Neural cell (in vitro differentiated cells): Measurements from ENCODE around the gene RUSC1. TPM values are rescaled to one million over a fixed set of nuclear protein-coding genes. Genes with fewer than 3 reads are reported as not detected.

Source experiments
- H2AFZ ChIP-seq: fragments of 200-600, 300-800 bp; sonication (generic), shearing (Covaris generic); 2 replicates; pipeline ENCODE4 v1.6.0; 2014; ENCODE audit warnings: low read depth, mild to moderate bottlenecking, antibody characterized with exemption, low read length, moderate library complexity
- H3F3A ChIP-seq: fragments of 200-600 bp; shearing (Covaris generic); 2 replicates; pipeline ENCODE4 v1.6.1; 2016; ENCODE audit warnings: mild to moderate bottlenecking, moderate library complexity, mixed read lengths, antibody characterized with exemption, low read length; ENCODE audit not compliant: insufficient read depth, poor library complexity, severe bottlenecking
- H3K27ac ChIP-seq: fragments of 200-600, 300-800 bp; sonication (generic), shearing (Covaris generic); 2 replicates; pipeline ENCODE4 v1.5.1; 2014; ENCODE audit warnings: mild to moderate bottlenecking, low read length, moderate library complexity
- H3K27me3 ChIP-seq: fragments of 300-800, 200-600 bp; sonication (generic), shearing (Covaris generic); 2 replicates; pipeline ENCODE4 v1.6.0; 2014; ENCODE audit warnings: mild to moderate bottlenecking, low read depth, low read length, moderate library complexity; ENCODE audit not compliant: insufficient read depth
- H3K36me3 ChIP-seq: fragments of 300-800, 200-600 bp; sonication (generic), shearing (Covaris generic); 2 replicates; pipeline ENCODE4 v1.5.1; 2014; ENCODE audit warnings: mild to moderate bottlenecking, antibody characterized with exemption, low read length, moderate library complexity; ENCODE audit not compliant: insufficient read depth
- H3K4me2 ChIP-seq: fragments of 300-800, 200-600 bp; sonication (generic), shearing (Covaris generic); 2 replicates; pipeline ENCODE4 v1.6.0; 2014; ENCODE audit warnings: mild to moderate bottlenecking, low read length
- H3K4me3 ChIP-seq: fragments of 300-800, 200-600 bp; sonication (generic), shearing (Covaris generic); 2 replicates; pipeline ENCODE4 v1.5.1; 2014; ENCODE audit warnings: mild to moderate bottlenecking, low read length, moderate library complexity
- H3K79me2 ChIP-seq: fragments of 200-600 bp; shearing (Covaris generic); replicated peaks from 2 replicates; pipeline ENCODE4 v1.6.0; 2014; ENCODE audit warnings: mild to moderate bottlenecking, low read length, moderate library complexity; ENCODE audit not compliant: insufficient read depth
- H3K9ac ChIP-seq: fragments of 300-800, 200-600 bp; sonication (generic), shearing (Covaris generic); 2 replicates; pipeline ENCODE4 v1.6.1; 2016; ENCODE audit warnings: mild to moderate bottlenecking, low read length, mixed read lengths
- H3K9me2 ChIP-seq: fragments of 200-600 bp; shearing (Covaris generic); 2 replicates; pipeline ENCODE4 v1.6.1; 2016; ENCODE audit warnings: mild to moderate bottlenecking, low read length, mixed read lengths; ENCODE audit not compliant: insufficient read depth
- H3K9me3 ChIP-seq: fragments of 200-600, 300-800 bp; sonication (generic), shearing (Covaris generic); 2 replicates; pipeline ENCODE4 v1.6.1; 2016; ENCODE audit warnings: mild to moderate bottlenecking, mixed run types, low read length, moderate library complexity, mixed read lengths
- H4K20me1 ChIP-seq: fragments of 200-600 bp; shearing (Covaris generic); 2 replicates; pipeline ENCODE4 v1.6.1; 2016; ENCODE audit warnings: mild to moderate bottlenecking, mixed run types; ENCODE audit not compliant: insufficient read depth
- CTCF ChIP-seq: fragments of 450-650 bp; IDR thresholded peaks from 2 replicates; pipeline ENCODE4 v1.5.1; 2014; ENCODE audit warnings: antibody characterized with exemption, mild to moderate bottlenecking, moderate library complexity; ENCODE audit not compliant: poor library complexity, severe bottlenecking
- EP300 ChIP-seq: fragments of 450-650 bp; conservative IDR thresholded peaks from 2 replicates; pipeline ENCODE4 v1.6.1; 2014; ENCODE audit warnings: antibody characterized with exemption, mild to moderate bottlenecking, moderate library complexity; ENCODE audit not compliant: poor library complexity, severe bottlenecking
- EZH2 ChIP-seq: fragments of 200-600, 300-800 bp; shearing (Covaris generic), sonication (generic); IDR thresholded peaks from 2 replicates; pipeline ENCODE4 v1.6.1; 2014; ENCODE audit warnings: antibody characterized with exemption, low read length, borderline replicate concordance, mild to moderate bottlenecking; ENCODE audit not compliant: insufficient read depth, poor library complexity, severe bottlenecking
- MXI1 ChIP-seq: fragments of 450-650 bp; conservative IDR thresholded peaks from 2 replicates; pipeline ENCODE4 v1.6.1; 2014; ENCODE audit warnings: antibody characterized with exemption, mild to moderate bottlenecking; ENCODE audit not compliant: poor library complexity, severe bottlenecking
- POLR2AphosphoS5 ChIP-seq: IDR thresholded peaks from 2 replicates; pipeline ENCODE4 v1.6.1; 2012
- RAD21 ChIP-seq: fragments of 450-650 bp; conservative IDR thresholded peaks from 2 replicates; pipeline ENCODE4 v1.6.1; 2014; ENCODE audit warnings: antibody characterized with exemption, mild to moderate bottlenecking, moderate library complexity
- REST ChIP-seq: IDR thresholded peaks from 2 replicates; pipeline ENCODE4 v1.6.1; 2012; ENCODE audit warnings: borderline replicate concordance
- SMC3 ChIP-seq: fragments of 450-650 bp; conservative IDR thresholded peaks from 2 replicates; pipeline ENCODE4 v1.6.1; 2014; ENCODE audit warnings: antibody characterized with exemption, mild to moderate bottlenecking, moderate library complexity; ENCODE audit not compliant: poor library complexity
- TAF1 ChIP-seq: IDR thresholded peaks from 2 replicates; pipeline ENCODE4 v1.6.1; 2012; ENCODE audit warnings: low read depth
- polyA plus RNA-seq: library from polyadenylated mRNA; depleted of rRNA; stranded (reverse); fragments of >200 nt; gene quantifications from 2 replicates; pipeline ENCODE4 v1.2.3, GENCODE V29; 2014

The RUSC1 gene
- polyA plus RNA-seq, 1 donor from 2014 or later: 45.7 TPM

- Histone ChIP-seq H3K9ac (no peak overlapping the region), H3K79me2 (no peaks in the 10 kb centered on the region), H3K36me3 (peaks cover 16% of the 10 kb centered on the region), H2AFZ (no peak overlapping the region), H3K9me3 (no peaks in the 10 kb centered on the region), H3K27me3 (no peaks in the 10 kb centered on the region), H3F3A (no peaks in the 10 kb centered on the region), H3K4me3 (no peak overlapping the region), H3K9me2 (no peaks in the 10 kb centered on the region), H4K20me1 (no peaks in the 10 kb centered on the region), H3K27ac (no peak overlapping the region), H3K4me2 (no peak overlapping the region)
- no peak for TF ChIP-seq CTCF
- no peak for TF ChIP-seq EP300
- TF ChIP-seq POLR2AphosphoS5: no peak
- TF ChIP-seq RAD21: no peak
- TF ChIP-seq EZH2: no peak
- no peak for TF ChIP-seq SMC3
- TF ChIP-seq MXI1: no peak
- TF ChIP-seq REST: no peak
- no peak for TF ChIP-seq TAF1
These were observed 22.1 kb downstream of the RUSC1 start for GRCh38 chr1:155342842-155343241.

GRCh38 chr1:155352631-155353030 is 31.9 kb downstream of the RUSC1 start:
- H3K36me3 ChIP-seq: peaks cover 6% of the 10 kb centered on the region
- no peaks in the 10 kb centered on the region for H3K9me3 ChIP-seq
- H3K27ac ChIP-seq: no peak overlapping the region
- H3K4me2 ChIP-seq: no peak overlapping the region
- no peak overlapping the region for H3K9ac ChIP-seq
- H2AFZ ChIP-seq: no peak overlapping the region
- no peaks in the 10 kb centered on the region for H3K9me2 ChIP-seq
- H3F3A ChIP-seq: no peaks in the 10 kb centered on the region
- H3K27me3 ChIP-seq: no peaks in the 10 kb centered on the region
- H3K79me2 ChIP-seq: no peaks in the 10 kb centered on the region
- H4K20me1 ChIP-seq: no peaks in the 10 kb centered on the region
- TF ChIP-seq POLR2AphosphoS5 (no peak), TAF1 (no peak), MXI1 (no peak), EZH2 (no peak), CTCF (no peak), EP300 (no peak), REST (no peak), SMC3 (no peak), RAD21 (no peak)
- H3K4me3 ChIP-seq: no peak overlapping the region
